T-helper 9 cell (primary cell): ENCODE measurements around the gene PRKCE.

Source experiments
- DNase-seq: peaks from one replicate; pipeline ENCODE4 v3.0.0-alpha.2; 2020
- total RNA-seq, 2 donors: gene quantifications; one replicate each; lab custom pipeline; 2026; lab: John Stamatoyannopoulos, UW

The PRKCE gene
- 21.1 to 31.6 reads per million in 2 donors for total RNA-seq

GRCh38 chr2:45651415-45652089, at the start of gene PRKCE:
Gene PRKCE, plus strand, starts transcription at chr2:45651675.
- peak; percentile 12 for DNase-seq

GRCh38 chr2:45602624-45603023, 48.9 kb upstream of the PRKCE start:
- DNase-seq = no peak

- DNase-seq = no peak
Observed at GRCh38 chr2:45605116-45605515, 46.4 kb upstream of the PRKCE start.

- DNase-seq = no peak
Observed at GRCh38 chr2:45606796-45607195, 44.7 kb upstream of the PRKCE start.

DNA sequence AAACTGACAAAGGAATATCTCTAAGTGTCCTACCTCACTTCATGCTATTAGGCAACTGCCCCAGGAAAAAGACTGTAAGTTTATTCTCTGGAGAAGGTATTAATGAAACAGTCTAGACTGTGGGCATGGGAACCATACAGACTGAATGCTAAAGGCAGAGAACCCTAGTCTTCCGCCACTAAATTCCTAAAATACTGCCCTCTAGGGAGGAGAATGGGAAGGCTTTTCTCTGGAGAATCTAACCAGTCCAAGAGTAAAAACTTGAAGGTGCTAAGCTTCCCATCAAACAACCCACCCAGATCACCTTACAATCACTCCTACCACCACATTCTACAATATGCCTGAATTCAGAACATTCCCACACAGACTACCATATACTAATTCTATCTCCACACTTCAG, 43.8 kb upstream of the PRKCE start:
- DNase-seq = no peak

DNA sequence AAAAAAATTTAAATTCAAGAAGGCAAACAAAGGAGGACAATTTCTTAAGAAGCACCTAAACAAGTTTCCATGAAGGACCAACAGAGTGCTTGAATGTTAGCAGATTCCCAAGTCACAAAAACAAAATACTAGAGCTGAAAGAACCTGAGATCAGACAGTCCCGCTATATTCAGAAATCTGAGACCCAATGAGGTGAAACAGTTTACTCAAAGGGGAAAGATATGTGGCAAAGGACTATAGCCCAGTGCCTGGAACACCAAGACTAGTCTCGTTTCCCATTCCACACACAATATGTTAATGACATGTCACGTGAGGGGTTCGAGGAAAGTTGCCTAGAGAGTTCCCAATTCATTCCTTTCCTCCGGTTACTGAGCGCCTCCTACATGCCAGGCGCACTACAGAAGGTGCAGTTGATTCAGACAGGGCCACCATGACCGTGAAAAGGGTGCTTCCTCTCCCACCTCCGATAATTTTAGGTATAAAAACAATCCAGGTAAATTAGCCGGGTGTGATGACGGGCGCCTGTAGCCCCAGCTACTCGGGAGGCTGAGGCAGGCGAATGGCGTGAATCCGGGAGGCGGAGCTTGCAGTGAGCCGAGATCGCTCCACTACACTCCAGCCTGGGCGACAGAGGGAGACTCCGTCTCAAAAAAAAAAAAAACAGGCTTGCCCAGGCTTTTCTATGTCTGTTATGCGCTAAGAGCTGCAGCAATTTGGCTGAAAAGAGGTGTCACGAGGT, 41.0 kb upstream of the PRKCE start:
- DNase-seq = peak; percentile 23

DNA sequence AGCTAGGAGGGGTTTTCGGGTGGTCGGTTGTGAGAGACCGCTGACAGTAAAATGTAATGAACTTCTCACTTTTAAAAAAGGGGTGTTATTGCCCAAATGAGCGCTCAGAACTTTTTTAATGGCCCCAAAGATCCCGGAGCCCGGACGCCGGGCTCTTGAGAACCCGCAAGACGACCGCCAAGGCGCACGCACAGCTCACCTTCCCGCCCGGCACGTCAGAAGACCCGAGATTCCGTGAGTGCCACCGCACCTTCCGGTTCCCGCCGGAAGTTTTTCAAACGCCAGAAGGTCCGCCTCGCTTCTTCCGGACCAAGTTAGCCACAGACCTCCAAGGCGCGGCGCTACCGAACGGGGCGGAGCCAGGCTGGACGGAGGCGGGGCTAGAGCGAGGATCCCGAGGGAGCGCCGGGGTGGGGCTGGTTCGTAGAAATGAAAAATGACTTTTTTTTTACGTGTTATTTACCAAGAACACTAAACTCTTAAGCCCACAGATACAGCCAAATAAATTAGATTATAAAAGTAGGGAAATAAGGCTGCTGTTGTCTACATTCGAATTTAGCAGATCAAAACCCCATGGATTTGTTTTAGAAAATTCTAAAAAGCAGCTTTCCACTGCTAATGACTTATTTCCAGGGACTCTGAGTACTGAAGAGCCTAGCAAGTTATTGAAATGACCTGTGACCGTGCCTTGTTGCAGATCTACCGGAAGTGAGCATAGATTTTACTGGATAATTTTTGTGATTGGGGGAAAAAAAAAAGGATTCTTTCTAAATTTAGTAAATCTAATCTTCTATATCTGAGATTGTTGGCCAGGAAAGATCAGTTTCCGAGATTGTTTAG, 40.2 kb upstream of the PRKCE start, which contains the start of gene SRBD1:
SRBD1 (minus strand) TSS at position 248 of the 840 bp plus-strand sequence. CDS start 5,826 bp downstream, outside the sequence.
- peak; percentile 76 for DNase-seq

DNA sequence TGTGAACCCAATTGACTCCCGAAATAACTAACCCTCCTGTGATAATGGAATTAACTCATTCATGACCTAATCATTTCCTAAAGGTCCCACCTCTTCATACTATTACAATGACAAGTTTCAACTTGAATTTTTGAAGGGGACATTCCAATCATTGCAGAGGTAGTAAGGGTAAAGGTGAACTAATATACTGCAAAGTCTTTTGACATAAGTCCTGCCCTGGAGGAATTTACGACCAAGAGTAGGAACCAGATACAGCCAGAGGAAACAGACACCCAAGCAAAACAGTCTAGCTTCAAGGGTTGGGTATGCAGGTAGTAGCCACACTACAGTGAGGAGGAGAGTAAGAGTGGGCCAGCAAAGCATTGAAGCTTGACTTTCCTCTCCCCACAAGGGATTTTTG, 39.2 kb upstream of the PRKCE start:
- no peak for DNase-seq

DNA sequence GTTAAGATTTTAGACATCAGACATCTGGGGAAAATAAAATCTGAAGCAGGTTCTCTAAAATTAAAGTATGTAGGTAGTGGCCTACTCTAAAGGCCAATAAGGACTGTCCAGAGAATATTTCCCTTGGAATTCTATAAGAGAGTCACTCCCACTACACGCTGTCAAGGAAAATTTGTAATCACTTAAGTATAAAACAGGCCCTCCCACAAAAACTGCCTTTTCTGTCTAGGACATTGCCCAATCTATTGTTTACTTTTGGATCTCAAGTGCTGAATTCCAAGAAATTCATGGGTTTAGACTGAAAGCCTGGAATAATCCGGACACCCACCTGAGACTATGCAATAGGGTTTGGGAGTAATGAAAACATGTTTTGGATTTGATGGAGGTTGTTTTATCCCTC, 38.7 kb upstream of the PRKCE start:
- no peak for DNase-seq

DNA sequence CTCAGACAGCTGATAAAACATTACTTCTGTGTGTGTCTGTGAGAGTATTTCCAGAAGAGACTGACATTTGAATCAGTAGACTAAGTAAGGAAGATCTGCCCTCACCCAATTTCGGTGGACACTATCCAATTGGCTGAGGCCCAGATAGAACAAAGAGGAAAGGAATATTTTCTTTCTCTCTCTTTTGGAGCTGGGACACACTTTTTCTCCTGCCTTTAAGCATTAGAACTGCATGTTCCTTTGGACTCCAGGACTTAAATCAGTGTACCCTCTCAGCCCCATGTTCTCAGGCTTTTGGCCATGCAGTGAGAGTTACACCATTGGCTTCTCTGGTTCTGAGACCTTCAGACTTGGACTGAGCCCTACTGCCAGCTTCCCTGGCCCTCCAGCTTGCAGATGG, 37.1 kb upstream of the PRKCE start:
- no peak for DNase-seq

GRCh38 chr2:45614871-45615415, 36.5 kb upstream of the PRKCE start:
- no peak for DNase-seq

GRCh38 chr2:45616658-45617411, 34.6 kb upstream of the PRKCE start:
- DNase-seq = no peak

GRCh38 chr2:45617496-45617895, 34.0 kb upstream of the PRKCE start:
- no peak for DNase-seq

- no peak for DNase-seq
Observed at GRCh38 chr2:45622336-45623075, 29.0 kb upstream of the PRKCE start.

DNA sequence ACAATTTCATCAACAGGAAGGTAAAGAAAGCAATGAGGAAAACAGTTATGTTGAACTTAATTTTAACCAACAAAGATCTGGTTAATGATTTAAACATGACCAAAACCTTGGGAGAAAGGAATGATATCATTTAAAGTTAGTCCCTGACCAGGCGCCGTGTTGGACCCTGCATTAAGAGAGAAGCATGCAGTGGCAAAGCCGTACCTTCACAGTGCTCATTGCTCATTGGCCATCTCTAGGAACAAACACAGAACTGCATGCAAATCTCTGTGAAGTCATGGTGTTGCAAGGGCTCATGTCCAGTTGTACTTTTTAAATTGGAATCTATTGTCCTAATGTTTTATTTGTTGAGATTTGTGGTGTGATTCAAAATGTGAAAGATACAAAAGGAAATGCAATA, 28.4 kb upstream of the PRKCE start:
- DNase-seq = no peak

GRCh38 chr2:45625824-45626223, 25.7 kb upstream of the PRKCE start:
- no peak for DNase-seq

DNA sequence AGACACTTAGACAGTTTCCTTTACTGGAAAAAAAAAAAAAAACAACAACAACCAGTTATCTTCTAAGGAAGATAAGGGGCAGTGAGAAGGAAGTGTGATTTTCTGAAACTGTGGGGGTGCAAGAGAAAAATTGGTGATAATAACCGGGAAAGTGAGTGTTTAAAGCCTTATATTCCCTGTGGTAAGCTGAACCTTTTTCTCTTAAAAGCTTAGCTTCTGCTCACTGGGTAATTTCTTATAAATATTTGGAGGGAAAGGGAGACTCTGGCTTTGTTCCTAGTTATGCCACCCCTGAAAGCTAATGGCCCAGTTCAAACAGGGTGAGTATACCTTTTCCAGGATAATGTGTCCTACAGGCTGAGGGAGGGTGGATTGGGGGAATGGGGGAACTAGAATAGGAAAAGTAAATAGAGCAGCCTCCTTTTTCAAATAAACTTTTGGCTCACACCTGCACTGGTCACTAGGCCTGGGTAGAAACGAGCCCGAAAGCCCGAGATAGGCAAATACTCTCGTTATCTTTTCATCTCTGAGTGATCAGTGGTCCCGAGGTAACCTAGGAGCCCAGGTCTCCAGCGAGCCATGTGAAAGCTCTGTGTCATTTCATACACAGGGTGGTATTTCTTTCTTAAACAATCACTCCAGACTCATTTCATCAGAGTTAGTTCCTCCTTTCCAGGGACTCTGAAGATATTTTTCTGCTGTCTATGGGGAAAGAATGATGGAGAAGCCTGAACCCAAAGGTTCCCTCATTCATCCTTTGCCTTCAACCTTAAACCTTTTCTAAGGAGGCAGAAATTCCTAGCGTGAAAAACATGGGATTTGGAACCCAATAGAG, 24.9 kb upstream of the PRKCE start:
- DNase-seq = no peak

GRCh38 chr2:45627911-45628310, 23.6 kb upstream of the PRKCE start:
- DNase-seq = no peak

DNA sequence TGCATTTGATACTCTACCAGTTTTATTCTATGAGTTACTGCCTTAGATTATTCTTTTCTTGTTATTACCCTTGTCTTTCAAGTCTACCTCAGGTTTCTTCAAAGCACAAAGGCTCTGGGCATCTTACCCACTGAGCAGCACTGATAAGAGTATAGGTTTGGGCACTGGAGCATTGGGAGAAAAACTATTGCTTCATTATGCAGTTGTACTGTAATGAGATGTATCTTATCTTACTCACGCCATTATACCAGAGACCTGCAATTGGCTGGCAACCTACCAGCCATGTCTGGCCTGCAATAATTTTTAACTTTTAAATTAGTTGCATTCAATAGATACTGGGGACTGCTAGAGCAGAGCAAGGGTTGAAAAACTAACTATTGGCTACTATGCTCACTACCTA, 21.5 kb upstream of the PRKCE start:
- no peak for DNase-seq

DNA sequence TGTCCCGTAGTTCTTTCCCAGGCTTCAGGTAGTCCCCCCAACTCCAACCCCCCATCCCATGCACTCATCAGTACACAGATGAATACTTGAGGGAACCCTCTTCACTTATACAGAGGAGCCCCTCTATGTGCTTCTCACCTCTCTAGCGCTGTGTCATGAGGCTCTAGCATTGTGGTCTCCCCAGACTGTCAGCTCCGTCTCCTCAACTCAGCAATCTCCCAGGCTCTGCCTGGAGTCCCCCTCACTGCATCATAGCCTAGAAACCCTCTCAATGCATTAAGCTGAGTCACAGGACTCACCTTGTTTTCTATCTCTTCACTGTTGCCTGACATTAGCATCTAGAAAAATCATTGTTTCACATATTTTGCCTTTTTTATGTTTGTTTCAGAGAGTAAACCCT, 20.2 kb upstream of the PRKCE start:
- DNase-seq = no peak

GRCh38 chr2:45631955-45632354, 19.5 kb upstream of the PRKCE start:
- no peak for DNase-seq
